AG09319 (cell line): ENCODE measurements around the gene TIMM17B.

Experiments used
- DNase-seq: peaks from one replicate; pipeline ENCODE4 v3.0.0-alpha.2; 2010; ENCODE audit warnings: low read depth; ENCODE audit errors: extremely low read depth
- TF ChIP-seq, protein P1 (sequence below): IDR thresholded peaks from 2 replicates; pipeline ENCODE4 v1.5.1; 2011; ENCODE audit warnings: low read depth, mild to moderate bottlenecking, inconsistent platforms, low read length, moderate library complexity

The TIMM17B gene

DNA sequence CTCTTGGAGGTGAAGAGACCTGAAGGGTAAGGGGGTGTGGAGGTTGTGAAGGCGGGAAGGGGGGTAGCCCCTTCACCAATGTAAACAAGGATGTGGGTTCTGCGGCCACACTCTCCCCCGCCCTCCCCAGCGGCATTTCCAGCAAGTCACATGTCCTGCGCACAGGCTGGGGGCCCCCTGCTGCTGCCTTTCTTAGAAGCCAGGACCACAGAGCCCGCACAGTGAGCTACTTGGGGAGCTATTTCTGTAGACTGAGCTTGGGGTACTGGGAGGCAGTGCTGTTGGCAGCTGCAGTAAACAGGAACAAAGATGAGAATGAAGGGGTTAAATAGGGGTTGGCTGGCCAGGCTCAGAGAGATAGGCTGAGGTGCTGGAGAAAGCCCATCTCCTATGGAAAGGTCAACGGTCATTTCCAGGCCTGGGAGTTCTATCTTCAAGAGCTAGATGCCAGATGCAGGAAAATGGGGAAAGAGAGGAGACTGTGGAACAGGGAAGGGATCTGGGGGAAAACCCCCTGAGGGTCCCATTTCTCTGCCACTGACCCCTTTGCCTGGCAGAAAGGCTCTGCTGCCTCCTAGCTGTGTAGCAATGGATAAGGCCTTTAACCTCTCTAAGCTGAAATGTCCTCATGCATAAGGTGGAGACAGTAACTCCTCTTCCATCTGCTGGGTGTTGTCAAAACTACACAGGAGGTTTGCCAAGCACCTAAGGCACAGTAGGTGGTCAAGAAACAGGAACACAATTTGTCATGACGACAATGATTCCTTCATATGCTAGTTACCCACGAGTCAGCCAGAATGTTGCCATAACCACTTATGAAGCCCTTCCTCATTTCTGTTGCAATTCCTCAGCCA is 39.7 kb upstream of the TIMM17B start:
- DNase-seq: no peak
- TF ChIP-seq, protein P1, sequence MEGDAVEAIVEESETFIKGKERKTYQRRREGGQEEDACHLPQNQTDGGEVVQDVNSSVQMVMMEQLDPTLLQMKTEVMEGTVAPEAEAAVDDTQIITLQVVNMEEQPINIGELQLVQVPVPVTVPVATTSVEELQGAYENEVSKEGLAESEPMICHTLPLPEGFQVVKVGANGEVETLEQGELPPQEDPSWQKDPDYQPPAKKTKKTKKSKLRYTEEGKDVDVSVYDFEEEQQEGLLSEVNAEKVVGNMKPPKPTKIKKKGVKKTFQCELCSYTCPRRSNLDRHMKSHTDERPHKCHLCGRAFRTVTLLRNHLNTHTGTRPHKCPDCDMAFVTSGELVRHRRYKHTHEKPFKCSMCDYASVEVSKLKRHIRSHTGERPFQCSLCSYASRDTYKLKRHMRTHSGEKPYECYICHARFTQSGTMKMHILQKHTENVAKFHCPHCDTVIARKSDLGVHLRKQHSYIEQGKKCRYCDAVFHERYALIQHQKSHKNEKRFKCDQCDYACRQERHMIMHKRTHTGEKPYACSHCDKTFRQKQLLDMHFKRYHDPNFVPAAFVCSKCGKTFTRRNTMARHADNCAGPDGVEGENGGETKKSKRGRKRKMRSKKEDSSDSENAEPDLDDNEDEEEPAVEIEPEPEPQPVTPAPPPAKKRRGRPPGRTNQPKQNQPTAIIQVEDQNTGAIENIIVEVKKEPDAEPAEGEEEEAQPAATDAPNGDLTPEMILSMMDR: no peak

DNA sequence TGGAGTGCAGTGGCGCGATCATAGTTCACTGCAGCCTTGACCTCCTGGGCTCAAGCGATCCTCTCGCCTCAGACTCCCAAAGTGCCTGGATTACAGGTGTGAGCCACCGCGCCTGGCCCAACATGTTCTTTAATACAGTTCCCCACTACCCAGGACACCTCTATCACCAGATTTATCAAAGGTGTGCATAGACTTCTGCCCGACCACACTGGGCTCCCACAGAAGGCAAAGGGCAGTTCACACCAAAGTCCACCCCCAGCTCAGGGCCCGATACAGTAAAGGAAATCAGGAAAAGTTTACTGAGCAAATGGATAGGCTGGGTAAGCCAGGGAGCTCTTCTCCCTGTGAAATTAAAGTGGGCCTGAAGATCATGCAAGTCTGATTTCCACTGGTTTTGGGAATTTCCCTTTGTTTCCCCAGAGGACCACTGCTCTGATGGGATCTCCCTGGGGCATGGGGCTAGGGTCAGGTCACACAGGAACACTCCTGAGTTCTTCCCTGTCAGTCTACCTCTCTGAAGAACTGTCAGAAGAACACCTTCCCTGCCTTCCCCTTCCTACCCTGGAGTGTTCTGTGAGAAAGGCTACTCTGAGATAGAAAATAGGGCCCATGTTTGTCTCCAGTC is 39.0 kb upstream of the TIMM17B start:
- TF ChIP-seq, protein P1: no peak
- no peak for DNase-seq

DNA sequence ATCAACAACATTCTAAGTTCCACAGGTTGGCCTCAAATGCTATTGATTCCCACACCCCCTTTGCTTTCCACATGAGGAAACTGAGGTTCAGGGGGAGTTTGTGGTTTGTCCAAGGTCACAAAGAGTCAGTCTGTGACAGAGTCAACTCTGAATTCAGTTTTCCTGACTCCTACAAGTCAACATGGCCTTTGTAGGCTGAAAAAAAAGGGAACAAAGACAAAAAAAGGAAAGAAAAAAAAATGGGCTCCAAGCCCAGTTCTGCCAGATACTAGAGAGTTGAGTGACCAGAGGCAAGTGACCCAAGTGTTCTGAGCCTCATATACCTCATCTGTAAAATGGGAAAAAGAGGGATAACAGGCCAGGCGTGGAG is 37.7 kb upstream of the TIMM17B start:
- TF ChIP-seq, protein P1: no peak

DNA sequence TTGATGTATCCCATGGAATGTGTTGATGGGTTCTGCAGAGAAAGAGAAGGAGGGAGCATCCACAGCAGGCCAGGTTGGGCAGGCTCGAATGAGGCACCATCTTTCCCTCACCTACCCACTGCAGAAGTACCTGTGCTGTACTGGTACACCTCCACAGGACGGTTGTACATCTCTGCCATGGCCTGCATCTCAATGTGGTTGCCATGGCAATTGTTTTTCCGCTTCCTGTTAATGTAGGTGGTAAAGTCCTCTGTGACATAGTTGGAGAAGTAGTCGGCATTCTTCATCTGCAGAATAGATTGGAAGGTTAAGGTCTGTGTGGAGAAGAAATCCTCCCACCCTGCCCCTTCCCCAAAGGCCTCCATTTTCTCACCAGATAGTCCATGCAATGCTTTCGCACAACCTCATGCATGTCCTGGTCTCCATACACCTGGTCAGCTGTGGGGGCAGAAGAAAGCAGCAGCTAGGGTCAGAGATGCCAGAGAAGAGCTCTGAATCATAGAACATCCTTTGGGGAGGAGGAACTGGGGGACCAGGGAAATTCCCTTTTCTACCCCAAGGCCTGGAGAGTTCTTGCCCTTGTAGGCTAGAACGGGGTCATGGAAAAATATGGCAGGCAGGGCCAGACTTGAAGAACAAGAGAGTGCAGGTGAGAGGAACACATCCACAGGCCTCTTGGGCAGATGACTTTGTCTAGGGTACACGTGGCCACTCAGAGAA is 37.2 kb upstream of the TIMM17B start:
- DNase-seq: no peak
- TF ChIP-seq, protein P1: no peak

More for the DNA sequence above, 37.7 kb upstream of the TIMM17B start:
- DNase-seq: no peak

DNA sequence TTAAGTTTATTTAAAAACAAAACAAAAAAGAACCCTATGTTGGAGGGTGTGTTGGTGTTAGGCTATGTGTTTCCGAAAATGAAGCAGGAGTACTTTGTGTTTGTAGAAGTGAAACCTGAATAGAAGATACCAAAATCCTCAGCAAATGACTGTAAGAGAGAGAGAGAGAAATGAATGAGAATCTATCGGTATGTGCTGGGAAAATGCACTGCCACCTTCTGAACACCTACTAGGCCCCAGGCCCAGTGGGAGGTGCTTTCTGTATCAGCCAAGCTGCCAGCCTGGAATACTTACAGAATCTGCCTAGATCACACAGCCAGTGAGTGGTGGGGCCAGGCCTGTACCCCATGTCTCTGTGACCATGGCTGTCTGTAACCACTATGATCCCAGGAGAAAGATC is 36.2 kb upstream of the TIMM17B start:
- TF ChIP-seq, protein P1: no peak
- DNase-seq: no peak

GRCh38 chrX:48927736-48928382 is 30.3 kb upstream of the TIMM17B start:
- TF ChIP-seq, protein P1: no peak
- no peak for DNase-seq
